ENCODE results near the gene CYP2E1. TPM values are rescaled to one million over a fixed set of nuclear protein-coding genes. Genes with fewer than 3 reads are reported as not detected.
"Not testable (repeated sequence)": the region's sequence is repeated elsewhere in the genome, so short reads cannot be mapped to it uniquely, and the experiment has no call there.

CYP2E1 gene
- total RNA-seq: 1 to 10 TPM in 1 of 2 donors, under 1 TPM in 1; 0.83 to 1.4 TPM

- Mint-ChIP-seq H3K4me3 (peak within 1 kb of the TSS in 1 of 2 donors; percentile 82), H3K36me3 (ENCODE audit: insufficient read depth in 2 of 2) (peaks cover 5 to 10% of the 10 kb centered on the region in 2 donors), H3K27me3 (ENCODE audit: low read depth) (peaks cover 62% of the 10 kb centered on the region), H3K27ac (no peak within 1 kb of the TSS), H3K9me3 (peaks cover 2 to 5% of the 10 kb centered on the region in 2 donors), H3K4me1 (ENCODE audit: low read depth) (peaks cover 20% of the 10 kb centered on the region)
- DNase-seq: no peak
- ATAC-seq (replicated peaks in 1 of 2): no peak
Observed at GRCh38 chr10:133526957-133527588, at the start of gene CYP2E1. CYP2E1 (plus strand) TSS chr10:133527363; CDS start chr10:133527396, 33 bp downstream.

GRCh38 chr10:133481086-133481643 is 46.0 kb upstream of the CYP2E1 start:
- H3K27ac Mint-ChIP-seq: no peak overlapping the region
- no peak overlapping the region for H3K4me3 Mint-ChIP-seq
- peaks cover 11 to 12% of the 10 kb centered on the region in 2 donors for H3K36me3 Mint-ChIP-seq (ENCODE audit: insufficient read depth in 2 of 2)

GRCh38 chr10:133481657-133482056 is 45.5 kb upstream of the CYP2E1 start:
- no peak for DNase-seq
- Mint-ChIP-seq H3K36me3 (ENCODE audit: insufficient read depth in 2 of 2) (peaks cover 12 to 13% of the 10 kb centered on the region in 2 donors), H3K27ac (no peak overlapping the region), H3K4me1 (ENCODE audit: low read depth) (no peaks in the 10 kb centered on the region), H3K4me3 (no peak overlapping the region), H3K9me3 (peaks cover 12 to 14% of the 10 kb centered on the region in 2 donors), H3K27me3 (ENCODE audit: low read depth) (peaks cover 22% of the 10 kb centered on the region)
- ATAC-seq (replicated peaks in 1 of 2): no peak

More at GRCh38 chr10:133481086-133481643, 46.0 kb upstream of the CYP2E1 start:
- ATAC-seq (replicated peaks in 1 of 2) (no peak), DNase-seq (no peak)
- Mint-ChIP-seq H3K9me3 (peaks cover 10 to 12% of the 10 kb centered on the region in 2 donors), H3K27me3 (ENCODE audit: low read depth) (peaks cover 22% of the 10 kb centered on the region), H3K4me1 (ENCODE audit: low read depth) (no peaks in the 10 kb centered on the region)

GRCh38 chr10:133484818-133485217 is 42.3 kb upstream of the CYP2E1 start:
- Mint-ChIP-seq H3K4me3 (no peak overlapping the region), H3K4me1 (ENCODE audit: low read depth) (peaks cover 3% of the 10 kb centered on the region), H3K9me3 (peaks cover 15 to 18% of the 10 kb centered on the region in 2 donors), H3K27ac (no peak overlapping the region), H3K27me3 (ENCODE audit: low read depth) (peaks cover 22% of the 10 kb centered on the region), H3K36me3 (ENCODE audit: insufficient read depth in 2 of 2) (peaks cover 20 to 21% of the 10 kb centered on the region in 2 donors)
- no peak for ATAC-seq (replicated peaks in 1 of 2)
- no peak for DNase-seq

GRCh38 chr10:133487085-133487484 is 40.1 kb upstream of the CYP2E1 start:
- Mint-ChIP-seq H3K27me3 (ENCODE audit: low read depth) (peaks cover 22% of the 10 kb centered on the region), H3K9me3 (peaks cover 18% of the 10 kb centered on the region in 2 donors), H3K36me3 (ENCODE audit: insufficient read depth in 2 of 2) (peaks cover 20 to 25% of the 10 kb centered on the region in 2 donors), H3K4me3 (no peak overlapping the region), H3K4me1 (ENCODE audit: low read depth) (peaks cover 11% of the 10 kb centered on the region), H3K27ac (no peak overlapping the region)
- ATAC-seq (replicated peaks in 1 of 2) (no peak), DNase-seq (no peak)

- no peak for DNase-seq
- H3K27me3 Mint-ChIP-seq (ENCODE audit: low read depth): peaks cover 10% of the 10 kb centered on the region
- no peak for ATAC-seq (replicated peaks in 1 of 2)
- H3K27ac Mint-ChIP-seq: no peak overlapping the region
- H3K4me1 Mint-ChIP-seq (ENCODE audit: low read depth): peaks cover 11% of the 10 kb centered on the region
- no peak overlapping the region for H3K4me3 Mint-ChIP-seq
- H3K36me3 Mint-ChIP-seq (ENCODE audit: insufficient read depth in 2 of 2): peaks cover 19 to 25% of the 10 kb centered on the region in 2 donors
- H3K9me3 Mint-ChIP-seq: peaks cover 14% of the 10 kb centered on the region in 2 donors
Observed at GRCh38 chr10:133488354-133488753, 38.8 kb upstream of the CYP2E1 start.

GRCh38 chr10:133489816-133490588 is 37.2 kb upstream of the CYP2E1 start:
- peaks cover 9% of the 10 kb centered on the region for H3K27me3 Mint-ChIP-seq (ENCODE audit: low read depth)
- H3K36me3 Mint-ChIP-seq (ENCODE audit: insufficient read depth in 2 of 2): peaks cover 13 to 23% of the 10 kb centered on the region in 2 donors
- H3K27ac Mint-ChIP-seq: peak overlapping the region; percentile 14
- H3K9me3 Mint-ChIP-seq: peaks cover 8 to 14% of the 10 kb centered on the region in 2 donors
- H3K4me1 Mint-ChIP-seq (ENCODE audit: low read depth): peaks cover 11% of the 10 kb centered on the region
- H3K4me3 Mint-ChIP-seq: peak overlapping the region in 1 of 2 donors; percentile 36
- DNase-seq: no peak
- ATAC-seq (replicated peaks in 1 of 2): peak; percentile 32 to 34

- DNase-seq; H3K9me3 Mint-ChIP-seq; ATAC-seq (replicated peaks in 1 of 2); H3K36me3 Mint-ChIP-seq (ENCODE audit: insufficient read depth in 2 of 2); H3K4me3 Mint-ChIP-seq; H3K27ac Mint-ChIP-seq; H3K27me3 Mint-ChIP-seq (ENCODE audit: low read depth): not testable (repeated sequence)
- H3K4me1 Mint-ChIP-seq (ENCODE audit: low read depth): peaks cover 11% of the 10 kb centered on the region
Observed at GRCh38 chr10:133493562-133493961, 33.6 kb upstream of the CYP2E1 start.

GRCh38 chr10:133497363-133497762 is 29.8 kb upstream of the CYP2E1 start:
- not testable (repeated sequence) for H3K9me3 Mint-ChIP-seq; H3K27ac Mint-ChIP-seq; H3K4me1 Mint-ChIP-seq (ENCODE audit: low read depth); H3K36me3 Mint-ChIP-seq (ENCODE audit: insufficient read depth in 2 of 2); H3K27me3 Mint-ChIP-seq (ENCODE audit: low read depth); H3K4me3 Mint-ChIP-seq; ATAC-seq (replicated peaks in 1 of 2)
- DNase-seq: peak in 1 of 2 donors; percentile 21

- H3K4me3 Mint-ChIP-seq; H3K27ac Mint-ChIP-seq; H3K27me3 Mint-ChIP-seq (ENCODE audit: low read depth); H3K9me3 Mint-ChIP-seq; DNase-seq; H3K4me1 Mint-ChIP-seq (ENCODE audit: low read depth); ATAC-seq (replicated peaks in 1 of 2); H3K36me3 Mint-ChIP-seq (ENCODE audit: insufficient read depth in 2 of 2): not testable (repeated sequence)
Observed at GRCh38 chr10:133499176-133499575, 28.0 kb upstream of the CYP2E1 start.

- not testable (repeated sequence) for H3K27ac Mint-ChIP-seq; DNase-seq; H3K4me3 Mint-ChIP-seq; H3K4me1 Mint-ChIP-seq (ENCODE audit: low read depth); H3K9me3 Mint-ChIP-seq; ATAC-seq (replicated peaks in 1 of 2); H3K27me3 Mint-ChIP-seq (ENCODE audit: low read depth); H3K36me3 Mint-ChIP-seq (ENCODE audit: insufficient read depth in 2 of 2)
Observed at GRCh38 chr10:133500897-133501296, 26.3 kb upstream of the CYP2E1 start.

- Mint-ChIP-seq H3K27me3 (ENCODE audit: low read depth) (peaks cover 44% of the 10 kb centered on the region), H3K27ac (no peak overlapping the region), H3K4me1 (ENCODE audit: low read depth) (no peaks in the 10 kb centered on the region), H3K9me3 (peaks cover 5 to 6% of the 10 kb centered on the region in 2 donors), H3K36me3 (ENCODE audit: insufficient read depth in 2 of 2) (peaks cover 2 to 9% of the 10 kb centered on the region in 2 donors), H3K4me3 (no peak overlapping the region)
- DNase-seq (no peak), ATAC-seq (replicated peaks in 1 of 2) (no peak)
Observed at GRCh38 chr10:133509700-133510099, 17.5 kb upstream of the CYP2E1 start.

GRCh38 chr10:133511408-133511807 is 15.8 kb upstream of the CYP2E1 start:
- Mint-ChIP-seq H3K9me3 (peaks cover 5 to 6% of the 10 kb centered on the region in 2 donors), H3K4me3 (no peak overlapping the region), H3K27me3 (ENCODE audit: low read depth) (peaks cover 44% of the 10 kb centered on the region), H3K27ac (no peak overlapping the region), H3K36me3 (ENCODE audit: insufficient read depth in 2 of 2) (peaks cover 2 to 9% of the 10 kb centered on the region in 2 donors), H3K4me1 (ENCODE audit: low read depth) (no peaks in the 10 kb centered on the region)
- ATAC-seq (replicated peaks in 1 of 2): no peak
- no peak for DNase-seq

All from activated T-cell treated with anti-CD3 and anti-CD28 coated beads, Interleukin-2, amount 50 U/mL, for 72 hours (primary cell).